Stimulated activated CD4-positive, alpha-beta T cell treated with anti-CD3 and anti-CD28 coated beads, Interleukin-1b, Interleukin-23, amount 100 ng/mL, for 4 hours (primary cell): ENCODE measurements around the gene SNX8.

Experiments
- DNase-seq, 2 donors: peaks; one replicate each; pipeline ENCODE4 v3.0.0-alpha.2; 2020; ENCODE audit warnings: low read depth in 2 of 2

SNX8 gene

GRCh38 chr7:2204446-2204845 is 109.8 kb downstream of the SNX8 start:
- no peak for DNase-seq

DNA sequence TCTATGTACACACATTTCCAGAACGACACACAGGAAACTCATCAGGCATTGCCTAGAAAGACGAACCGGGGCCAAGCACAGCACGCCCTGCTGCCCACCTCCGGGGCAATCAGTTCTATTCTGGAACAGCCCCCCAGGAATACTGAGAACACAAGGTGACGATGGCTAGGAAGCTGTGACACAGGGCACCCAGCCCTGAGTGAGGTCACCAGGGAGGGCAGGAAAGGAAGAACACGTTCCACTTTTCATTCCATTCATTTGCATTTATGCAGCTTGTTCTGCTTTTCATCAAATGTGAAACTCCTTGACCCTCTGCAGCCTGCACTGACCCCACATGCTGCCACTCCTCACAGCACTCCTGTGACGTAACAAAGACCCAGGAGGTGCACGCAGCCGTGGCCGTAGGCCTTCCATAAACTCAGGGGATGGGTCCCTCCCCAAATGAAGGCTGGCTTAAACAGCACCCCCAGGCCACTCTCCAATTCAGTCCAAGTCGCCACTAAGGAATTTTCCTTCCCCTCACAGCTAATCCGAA is 110.4 kb downstream of the SNX8 start:
- no peak for DNase-seq

DNA sequence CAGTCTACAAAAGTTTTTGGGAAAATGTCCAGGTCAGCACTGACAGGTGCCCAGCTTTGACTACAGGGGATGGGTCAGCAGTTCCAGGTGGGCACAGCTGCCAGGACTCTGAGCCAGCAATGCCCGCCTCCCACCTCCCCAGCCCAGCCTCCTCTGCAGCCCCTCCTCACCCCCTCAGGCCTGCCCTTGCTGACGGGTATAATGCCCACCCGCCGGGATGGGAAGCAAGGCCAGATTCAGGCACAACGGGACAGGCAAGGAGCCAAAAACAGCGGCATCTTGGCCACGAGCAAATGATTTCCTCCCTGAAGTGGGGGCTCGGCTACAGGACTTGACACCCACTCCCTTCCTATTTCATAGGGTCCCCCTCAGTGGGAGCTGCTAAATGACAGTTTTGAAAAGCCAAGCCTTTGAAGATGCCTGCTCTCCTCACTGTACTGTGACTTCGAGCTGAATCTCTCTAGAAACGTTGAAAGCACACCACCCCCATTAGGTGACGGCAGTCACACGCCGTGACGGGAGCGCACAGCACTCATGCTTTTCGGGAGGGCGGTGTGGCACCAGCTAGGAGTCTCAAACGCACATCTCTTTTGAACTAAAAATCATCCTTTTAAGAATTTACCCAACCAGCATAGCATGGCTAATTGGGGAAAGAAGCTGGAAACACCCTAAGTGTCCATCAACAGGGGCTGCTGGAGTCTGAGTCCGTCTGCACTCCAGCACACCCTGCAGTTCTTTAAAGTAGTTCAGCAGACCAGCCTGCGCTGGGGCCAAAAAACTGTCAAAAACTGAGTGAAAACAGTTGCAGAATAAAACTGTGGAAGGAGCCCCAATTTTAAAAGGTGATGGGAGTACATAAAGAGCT is 111.1 kb downstream of the SNX8 start:
- DNase-seq, result no peak

GRCh38 chr7:2202361-2202761 is 111.9 kb downstream of the SNX8 start:
- no peak for DNase-seq
